Stimulated activated CD4-positive, alpha-beta T cell treated with anti-CD3 and anti-CD28 coated beads, Interleukin-2, amount 100 ng/mL, for 24 hours (primary cell): ENCODE measurements around the gene MAP2K6.

ENCODE experiments used
- DNase-seq, 2 donors: peaks; one replicate each; pipeline ENCODE4 v3.0.0-alpha.2; 2020

MAP2K6 gene

GRCh38 chr17:69497161-69497560 is 82.7 kb downstream of the MAP2K6 start:
- no peak for DNase-seq

GRCh38 chr17:69499318-69499717 is 84.8 kb downstream of the MAP2K6 start:
- no peak for DNase-seq

- no peak for DNase-seq
Observed at GRCh38 chr17:69500911-69501429, 86.5 kb downstream of the MAP2K6 start.

- DNase-seq: no peak
Observed at GRCh38 chr17:69501591-69502468, 87.3 kb downstream of the MAP2K6 start.

GRCh38 chr17:69503711-69504110 is 89.2 kb downstream of the MAP2K6 start:
- DNase-seq: no peak

GRCh38 chr17:69505740-69506139 is 91.2 kb downstream of the MAP2K6 start:
- DNase-seq: no peak

- no peak for DNase-seq
Observed at GRCh38 chr17:69506489-69506888, 92.0 kb downstream of the MAP2K6 start.

GRCh38 chr17:69508814-69509213 is 94.3 kb downstream of the MAP2K6 start:
- DNase-seq: no peak

GRCh38 chr17:69511250-69511649 is 96.8 kb downstream of the MAP2K6 start:
- DNase-seq: no peak

- DNase-seq: no peak
Observed at GRCh38 chr17:69512946-69513345, 98.4 kb downstream of the MAP2K6 start.

- no peak for DNase-seq
Observed at GRCh38 chr17:69516225-69516624, 101.7 kb downstream of the MAP2K6 start.

- no peak for DNase-seq
Observed at GRCh38 chr17:69516911-69517310, 102.4 kb downstream of the MAP2K6 start.

- no peak for DNase-seq
Observed at GRCh38 chr17:69518951-69519350, 104.5 kb downstream of the MAP2K6 start.

- DNase-seq: no peak
Observed at GRCh38 chr17:69523244-69523861, 108.9 kb downstream of the MAP2K6 start.

- DNase-seq: no peak
Observed at GRCh38 chr17:69524854-69525253, 110.4 kb downstream of the MAP2K6 start.

GRCh38 chr17:69525920-69526841 is 111.7 kb downstream of the MAP2K6 start:
- DNase-seq: peak in 1 of 2 donors; percentile 6

GRCh38 chr17:69528035-69528434 is 113.5 kb downstream of the MAP2K6 start:
- DNase-seq: no peak

- no peak for DNase-seq
Observed at GRCh38 chr17:69533481-69534234, 119.2 kb downstream of the MAP2K6 start.

- no peak for DNase-seq
Observed at GRCh38 chr17:69534235-69534621, 119.7 kb downstream of the MAP2K6 start.

GRCh38 chr17:69535016-69535570 is 120.6 kb downstream of the MAP2K6 start:
- DNase-seq: no peak

GRCh38 chr17:69538795-69539194 is 124.3 kb downstream of the MAP2K6 start:
- DNase-seq: no peak

GRCh38 chr17:69539274-69539673 is 124.8 kb downstream of the MAP2K6 start:
- DNase-seq: no peak
